Stimulated activated CD4-positive, alpha-beta T cell treated with anti-CD3 and anti-CD28 coated beads, Interleukin-15, amount 100 ng/mL, for 48 hours (primary cell): ENCODE measurements around the gene COL18A1.
"Not testable (repeated sequence)": the region's sequence is repeated elsewhere in the genome, so short reads cannot be mapped to it uniquely, and the experiment has no call there.

Experiments
- DNase-seq, 2 donors: peaks; one replicate each; pipeline ENCODE4 v3.0.0-alpha.2; 2020; ENCODE audit warnings: low read depth in 2 of 2

The COL18A1 gene

DNA sequence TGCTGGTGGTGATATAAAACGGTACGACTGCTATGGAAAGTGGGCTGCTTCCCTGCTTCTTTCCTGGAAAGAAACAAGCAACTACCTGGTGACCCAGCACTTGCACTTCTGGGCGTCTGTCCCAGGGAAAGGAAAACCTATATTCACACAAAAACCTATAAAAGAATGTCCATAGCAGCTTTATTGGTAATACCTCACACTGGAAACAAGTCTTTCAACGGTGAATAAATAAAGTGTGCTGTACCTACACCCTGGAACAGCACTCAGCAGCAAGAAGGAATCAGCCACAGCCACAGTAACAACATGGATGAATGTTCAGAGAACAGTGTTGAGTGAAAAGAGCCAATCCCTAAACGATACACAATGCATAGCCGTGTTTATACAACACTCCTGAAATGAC is 117.4 kb downstream of the COL18A1 start:
- DNase-seq, result no peak

GRCh38 chr21:45522986-45523385 is 118.0 kb downstream of the COL18A1 start:
- DNase-seq, result no peak

DNA sequence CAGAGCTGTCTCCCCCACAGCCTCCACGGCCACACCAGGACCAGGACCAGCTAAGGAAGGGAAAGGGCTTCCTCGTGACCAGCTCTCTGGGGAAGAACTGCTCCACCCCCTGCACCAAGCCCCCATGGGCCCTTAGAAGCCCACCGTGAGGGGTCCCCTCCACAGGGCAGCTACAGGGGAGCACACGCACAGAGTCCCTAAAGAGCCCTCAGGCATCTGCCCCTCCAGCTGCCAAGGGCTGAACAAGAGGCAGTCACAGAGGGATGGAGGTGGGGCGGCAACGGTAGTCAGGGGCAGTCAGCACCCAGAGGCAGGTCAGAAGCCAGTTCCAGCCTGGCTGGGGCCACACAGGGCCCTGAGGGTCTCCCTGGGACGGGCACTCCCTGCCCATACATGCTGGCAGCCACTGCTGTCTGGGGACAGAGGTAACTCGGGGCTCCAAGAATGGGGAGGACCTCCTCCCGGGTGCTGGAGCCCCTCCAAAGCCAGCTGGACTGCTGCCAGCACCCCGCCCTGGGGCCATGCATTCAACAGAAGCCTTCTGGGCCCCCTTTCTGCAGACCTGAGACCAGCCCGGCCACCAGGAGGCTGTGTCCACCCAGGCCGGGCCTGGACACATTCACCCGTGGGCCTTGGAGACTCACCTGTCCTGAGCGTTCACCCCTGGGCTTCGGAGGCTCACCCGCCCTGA is 118.6 kb downstream of the COL18A1 start:
- no peak for DNase-seq

GRCh38 chr21:45524756-45525152 is 119.8 kb downstream of the COL18A1 start:
- DNase-seq, result no peak

DNA sequence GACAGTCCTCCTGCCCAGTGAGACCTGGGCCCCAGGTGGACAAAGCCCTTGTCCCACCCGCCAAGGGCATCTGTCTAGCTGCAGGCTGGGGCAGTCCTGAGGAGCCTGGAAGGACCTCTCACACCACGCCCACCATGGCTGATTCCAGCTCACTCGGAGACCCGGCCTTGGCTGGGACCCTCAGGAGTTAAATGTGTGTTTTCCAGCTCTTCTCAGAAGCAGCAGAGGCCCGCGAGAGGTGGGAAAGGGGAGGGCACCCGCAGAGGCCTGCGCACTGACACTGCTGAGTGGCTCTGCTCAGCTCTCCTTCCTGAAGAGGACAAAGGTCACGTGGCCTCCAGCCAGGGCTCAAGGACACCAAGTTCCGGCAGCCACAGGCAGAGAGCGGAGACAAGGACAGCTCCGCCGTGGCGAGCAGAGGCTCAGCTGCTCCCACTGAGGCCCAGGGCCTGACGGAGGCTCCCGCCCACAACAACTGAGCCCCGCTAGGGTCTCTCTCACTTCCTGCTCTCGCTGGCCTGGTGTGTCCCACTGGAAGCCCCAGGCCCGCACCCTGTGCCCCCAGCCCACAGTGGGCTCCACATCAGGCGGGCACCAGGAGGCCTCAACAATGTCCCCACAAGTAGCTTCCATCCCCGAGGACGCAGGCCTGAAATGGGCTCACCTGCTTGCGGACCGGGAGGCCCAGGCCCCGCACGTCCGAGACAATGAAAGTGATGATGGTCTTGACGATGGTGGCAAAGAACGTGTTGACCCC is 120.4 kb downstream of the COL18A1 start:
- DNase-seq, result no peak

- DNase-seq, result no peak
Observed at GRCh38 chr21:45525910-45526306, 120.9 kb downstream of the COL18A1 start.

- not testable (repeated sequence) for DNase-seq
Observed at GRCh38 chr21:45527151-45527999, 122.4 kb downstream of the COL18A1 start.

DNA sequence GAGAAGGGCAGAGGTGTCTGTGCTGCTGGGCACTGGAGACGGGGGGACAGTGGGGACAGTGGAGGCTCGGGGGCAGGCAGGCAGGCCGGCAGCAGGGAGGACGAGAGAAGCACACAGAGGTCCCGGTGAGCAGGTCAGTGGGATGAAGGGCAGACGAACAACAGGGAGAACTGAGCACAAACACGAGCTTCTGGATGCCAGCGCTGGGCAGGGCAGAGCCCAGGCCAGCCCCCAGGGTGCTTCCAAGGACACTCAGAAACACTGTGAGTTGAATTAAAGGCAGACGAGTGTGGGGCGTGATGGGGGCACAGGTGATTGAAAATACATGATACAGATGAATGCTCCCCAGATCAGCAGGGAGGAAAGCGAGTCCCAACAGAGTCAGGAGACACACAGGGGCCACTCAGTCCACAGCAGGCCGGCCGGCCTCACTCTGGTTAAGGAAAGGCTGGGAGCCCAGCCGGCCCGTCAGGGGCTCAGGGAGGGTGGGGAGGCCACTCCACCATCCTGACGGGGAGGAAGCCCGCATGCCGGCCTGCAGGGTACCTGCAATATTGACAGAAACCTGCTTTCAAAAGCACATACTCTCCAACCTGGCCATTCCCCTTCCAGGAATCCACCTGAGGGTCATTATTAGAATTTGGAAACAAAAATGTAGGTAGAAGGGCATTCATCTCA is 123.2 kb downstream of the COL18A1 start:
- no peak for DNase-seq

GRCh38 chr21:45528981-45529784 is 124.2 kb downstream of the COL18A1 start:
- DNase-seq, result no peak

DNA sequence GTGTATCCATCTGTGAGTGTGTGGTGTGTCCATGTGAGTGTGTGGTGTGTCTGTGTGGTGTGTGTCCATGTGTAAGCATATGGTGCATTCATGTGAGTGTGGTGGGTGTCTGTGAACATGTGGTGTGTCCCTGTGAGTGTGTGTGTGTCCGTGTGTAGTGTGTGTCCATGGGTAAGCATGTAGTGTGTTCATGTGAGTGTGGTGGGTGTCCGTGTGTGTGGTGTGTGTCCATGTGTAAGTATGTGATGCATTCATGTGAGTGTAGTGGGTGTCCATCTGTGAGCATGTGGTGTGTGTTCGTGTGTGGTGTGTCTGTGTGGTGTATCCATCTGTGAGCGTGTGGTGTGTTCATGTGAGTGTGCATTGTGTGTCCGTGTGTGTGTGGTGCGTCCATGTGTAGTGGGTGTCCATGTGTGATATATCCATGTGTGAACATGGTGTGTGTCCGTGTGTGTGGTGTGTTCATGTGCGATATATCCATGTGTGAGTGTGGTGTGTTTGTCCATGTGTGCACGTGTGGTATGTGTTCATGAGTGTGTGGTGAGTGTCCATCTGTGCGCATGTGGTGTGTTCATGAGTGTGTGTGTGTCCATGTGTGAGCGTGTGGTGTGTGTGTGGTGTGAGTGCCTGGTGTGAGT is 124.9 kb downstream of the COL18A1 start:
- DNase-seq, result no peak

- no peak for DNase-seq
Observed at GRCh38 chr21:45530423-45531113, 125.6 kb downstream of the COL18A1 start.

DNA sequence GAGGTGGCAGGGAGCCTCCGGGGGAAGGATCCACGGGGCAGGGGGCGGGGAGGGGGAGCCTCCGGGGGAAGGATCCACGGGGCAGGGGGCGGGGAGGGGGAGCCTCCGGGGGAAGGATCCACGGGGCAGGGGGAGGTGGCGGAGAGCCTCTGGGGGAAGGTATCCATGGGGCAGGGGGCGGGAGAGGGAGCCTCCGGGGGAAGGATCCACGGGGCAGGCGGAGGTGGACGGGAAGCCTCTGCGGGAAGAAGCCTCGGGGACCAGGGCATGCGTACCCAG is 126.1 kb downstream of the COL18A1 start:
- DNase-seq, result not testable (repeated sequence)

DNA sequence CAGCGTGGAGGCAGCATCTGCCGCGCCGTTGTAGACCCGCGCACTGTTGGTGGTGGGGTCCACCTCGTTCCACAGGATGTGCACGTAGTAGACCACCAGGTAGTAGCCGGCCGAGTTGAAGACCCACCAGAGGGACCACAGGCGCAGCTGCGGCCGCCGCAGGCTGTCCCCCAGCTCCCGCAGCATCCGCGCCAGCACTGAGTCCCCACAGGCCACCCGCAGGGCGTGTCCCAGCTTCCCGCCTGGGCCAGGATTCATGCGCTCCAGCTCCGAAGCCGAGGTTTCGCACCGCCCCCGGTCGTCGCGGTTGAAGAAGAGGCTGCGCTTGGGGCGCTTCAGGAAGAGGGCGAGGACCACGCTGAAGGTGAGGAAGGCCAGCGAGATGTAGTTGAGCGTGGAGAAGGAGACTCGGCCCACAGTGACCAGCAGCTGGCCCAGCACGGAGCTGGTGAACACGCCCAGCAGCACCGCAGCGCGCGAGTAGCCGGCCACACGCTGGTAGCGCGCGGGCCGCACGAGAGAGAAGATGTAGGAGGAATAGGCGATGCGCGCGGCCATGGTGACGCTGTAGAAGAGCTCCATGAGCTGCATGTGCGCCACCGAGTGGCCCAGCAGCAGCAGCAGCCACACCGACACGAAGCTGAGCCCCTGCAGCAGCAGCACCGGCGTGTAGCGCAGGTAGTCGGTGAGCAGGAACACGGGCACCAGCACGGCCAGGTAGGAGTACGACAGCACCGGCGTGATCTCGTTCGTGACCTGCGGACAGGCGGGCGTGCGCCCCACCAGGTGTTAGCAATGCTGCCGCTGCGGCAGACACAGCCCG is 126.6 kb downstream of the COL18A1 start:
- no peak for DNase-seq

- no peak for DNase-seq
Observed at GRCh38 chr21:45532826-45533360, 127.9 kb downstream of the COL18A1 start.

DNA sequence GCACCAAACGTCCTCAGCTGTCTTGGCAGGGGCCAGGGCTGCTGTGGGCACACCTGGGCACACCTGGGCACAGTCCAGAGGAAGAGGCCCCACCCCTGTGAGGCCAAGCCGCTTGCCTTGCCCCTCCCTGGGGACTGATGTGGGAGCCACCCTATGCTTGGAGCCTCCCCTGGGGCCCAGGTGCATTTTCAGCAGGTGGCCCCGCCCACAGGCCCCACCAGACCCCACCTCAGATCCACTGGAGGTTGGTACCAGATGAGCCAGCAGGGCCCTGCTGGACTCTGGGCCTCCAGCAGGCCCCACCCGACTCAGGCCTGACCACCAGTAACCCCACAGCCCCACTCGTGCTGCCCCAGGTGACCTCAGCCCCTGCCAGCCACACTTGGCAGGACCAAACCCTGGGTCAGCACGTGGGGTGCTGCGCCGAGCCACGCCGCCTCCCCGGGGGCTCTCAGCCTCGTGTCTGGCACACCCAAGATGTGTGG is 128.4 kb downstream of the COL18A1 start:
- no peak for DNase-seq

- DNase-seq, result no peak
Observed at GRCh38 chr21:45533846-45534635, 129.1 kb downstream of the COL18A1 start.

- DNase-seq, result no peak
Observed at GRCh38 chr21:45534636-45535331, 129.8 kb downstream of the COL18A1 start.
